Loucy (cell line): ENCODE measurements around the gene TMPRSS6.
A peak's percentile ranks its signal among the peaks of the same experiment; 100 is the strongest.

Experiments
- H2AFZ ChIP-seq: fragments of 200-600 bp; sonication (generic); 2 replicates; pipeline ENCODE4 v1.6.0; 2016; ENCODE audit warnings: antibody characterized with exemption, mild to moderate bottlenecking, low read length, moderate library complexity
- H3F3A ChIP-seq: fragments of 200-600 bp; 2 replicates; pipeline ENCODE4 v1.6.0; 2016; ENCODE audit warnings: antibody characterized with exemption, low read depth, mild to moderate bottlenecking
- H3K27me3 ChIP-seq: fragments of 200-600 bp; sonication (generic); 2 replicates; pipeline ENCODE4 v1.6.1; 2014; ENCODE audit warnings: low read length, mild to moderate bottlenecking; ENCODE audit not compliant: insufficient read depth, poor library complexity, severe bottlenecking
- H3K36me3 ChIP-seq: fragments of 200-600 bp; sonication (generic); 2 replicates; pipeline ENCODE4 v1.6.1; 2016; ENCODE audit warnings: low read length; ENCODE audit not compliant: insufficient read depth
- H3K4me1 ChIP-seq: fragments of 200-600 bp; sonication (generic); 2 replicates; pipeline ENCODE4 v1.5.1; 2014; ENCODE audit warnings: low read length, mild to moderate bottlenecking; ENCODE audit not compliant: insufficient read depth, poor library complexity, severe bottlenecking
- H3K4me2 ChIP-seq: fragments of 200-600 bp; sonication (generic); 2 replicates; pipeline ENCODE4 v1.6.0; 2014; ENCODE audit warnings: antibody characterized with exemption, low read length, low read depth, mild to moderate bottlenecking; ENCODE audit not compliant: poor library complexity, severe bottlenecking
- H3K4me3 ChIP-seq: fragments of 200-600 bp; sonication (generic); 2 replicates; pipeline ENCODE4 v1.5.1; 2014; ENCODE audit warnings: low read length, mild to moderate bottlenecking, mixed read lengths; ENCODE audit not compliant: poor library complexity, severe bottlenecking
- H3K79me2 ChIP-seq: fragments of 200-600 bp; sonication (generic); 2 replicates; pipeline ENCODE4 v1.6.1; 2014; ENCODE audit warnings: low read length; ENCODE audit not compliant: insufficient read depth
- H3K9ac ChIP-seq: fragments of 200-600 bp; sonication (generic); 2 replicates; pipeline ENCODE4 v1.6.0; 2014; ENCODE audit warnings: mild to moderate bottlenecking, low read depth, low read length, moderate library complexity; ENCODE audit not compliant: poor library complexity, severe bottlenecking
- H3K9me2 ChIP-seq: fragments of 200-600 bp; sonication (generic); replicated peaks from 2 replicates; pipeline ENCODE4 v1.6.1; 2016; ENCODE audit warnings: low read depth, low read length, mixed read lengths
- H3K9me3 ChIP-seq: fragments of 200-600 bp; sonication (generic); 2 replicates; pipeline ENCODE4 v1.6.1; 2014; ENCODE audit warnings: mild to moderate bottlenecking, antibody characterized with exemption, low read length, low read depth; ENCODE audit not compliant: insufficient read depth
- H4K20me1 ChIP-seq: fragments of 200-600 bp; sonication (generic); 2 replicates; pipeline ENCODE4 v1.6.0; 2014; ENCODE audit warnings: antibody characterized with exemption, low read length, mild to moderate bottlenecking; ENCODE audit not compliant: insufficient read depth, poor library complexity, severe bottlenecking
- CTCF ChIP-seq: fragments of 200-600 bp; sonication (generic); conservative IDR thresholded peaks from 2 replicates; pipeline ENCODE4 v1.5.1; 2014; ENCODE audit warnings: mild to moderate bottlenecking, antibody characterized with exemption, low read length
- EZH2phosphoT487 ChIP-seq: fragments of 200-600 bp; IDR thresholded peaks from 2 replicates; pipeline ENCODE4 v1.6.1; 2018; ENCODE audit warnings: antibody characterized with exemption, mild to moderate bottlenecking, moderate library complexity, borderline replicate concordance

Gene TMPRSS6

GRCh38 chr22:37054600-37055365 lies 54.7 kb downstream of the TMPRSS6 start:
- H3K36me3 ChIP-seq: no peaks in the 10 kb centered on the region
- H3K9me3 ChIP-seq: no peaks in the 10 kb centered on the region
- no peaks in the 10 kb centered on the region for H3K79me2 ChIP-seq
- no peak overlapping the region for H2AFZ ChIP-seq
- H4K20me1 ChIP-seq: no peaks in the 10 kb centered on the region
- H3F3A ChIP-seq: no peaks in the 10 kb centered on the region
- H3K4me1 ChIP-seq: peaks cover 17% of the 10 kb centered on the region
- H3K27me3 ChIP-seq: no peaks in the 10 kb centered on the region
- H3K9me2 ChIP-seq: no peaks in the 10 kb centered on the region
- H3K4me2 ChIP-seq: no peak overlapping the region
- no peak overlapping the region for H3K4me3 ChIP-seq
- H3K9ac ChIP-seq: no peak overlapping the region
- TF ChIP-seq EZH2phosphoT487: no peak
- TF ChIP-seq CTCF: no peak

- TF ChIP-seq EZH2phosphoT487: no peak
- TF ChIP-seq CTCF: no peak
- Histone ChIP-seq H3K79me2 (no peaks in the 10 kb centered on the region), H3K9me3 (no peaks in the 10 kb centered on the region)
These were observed 55.5 kb downstream of the TMPRSS6 start for GRCh38 chr22:37054056-37054395.

GRCh38 chr22:37053310-37054055 lies 56.0 kb downstream of the TMPRSS6 start:
- H3K36me3 ChIP-seq: no peaks in the 10 kb centered on the region
- no peak overlapping the region for H3K9ac ChIP-seq
- no peaks in the 10 kb centered on the region for H3F3A ChIP-seq
- H4K20me1 ChIP-seq: no peaks in the 10 kb centered on the region
- no peak overlapping the region for H2AFZ ChIP-seq
- no peak for TF ChIP-seq EZH2phosphoT487
- no peak for TF ChIP-seq CTCF
- H3K79me2 ChIP-seq: no peaks in the 10 kb centered on the region
- H3K4me3 ChIP-seq: no peak overlapping the region
- no peaks in the 10 kb centered on the region for H3K9me2 ChIP-seq
- H3K27me3 ChIP-seq: no peaks in the 10 kb centered on the region
- H3K4me1 ChIP-seq: peaks cover 15% of the 10 kb centered on the region
- peak overlapping the region; percentile 87 for H3K4me2 ChIP-seq
- no peaks in the 10 kb centered on the region for H3K9me3 ChIP-seq

More at GRCh38 chr22:37054056-37054395, 55.5 kb downstream of the TMPRSS6 start:
- Histone ChIP-seq H3K4me1 (peaks cover 15% of the 10 kb centered on the region), H3K9ac (no peak overlapping the region), H4K20me1 (no peaks in the 10 kb centered on the region), H3K4me2 (no peak overlapping the region), H3K4me3 (no peak overlapping the region), H3K27me3 (no peaks in the 10 kb centered on the region), H3K36me3 (no peaks in the 10 kb centered on the region), H3F3A (no peaks in the 10 kb centered on the region), H3K9me2 (no peaks in the 10 kb centered on the region), H2AFZ (no peak overlapping the region)
